EH (cell line): Measurements from ENCODE around the gene TMEM184A.

ENCODE experiments used
- DNase-seq: peaks from one replicate; pipeline ENCODE4 v3.0.0-alpha.2; 2015; ENCODE audit warnings: low read depth

TMEM184A gene

DNA sequence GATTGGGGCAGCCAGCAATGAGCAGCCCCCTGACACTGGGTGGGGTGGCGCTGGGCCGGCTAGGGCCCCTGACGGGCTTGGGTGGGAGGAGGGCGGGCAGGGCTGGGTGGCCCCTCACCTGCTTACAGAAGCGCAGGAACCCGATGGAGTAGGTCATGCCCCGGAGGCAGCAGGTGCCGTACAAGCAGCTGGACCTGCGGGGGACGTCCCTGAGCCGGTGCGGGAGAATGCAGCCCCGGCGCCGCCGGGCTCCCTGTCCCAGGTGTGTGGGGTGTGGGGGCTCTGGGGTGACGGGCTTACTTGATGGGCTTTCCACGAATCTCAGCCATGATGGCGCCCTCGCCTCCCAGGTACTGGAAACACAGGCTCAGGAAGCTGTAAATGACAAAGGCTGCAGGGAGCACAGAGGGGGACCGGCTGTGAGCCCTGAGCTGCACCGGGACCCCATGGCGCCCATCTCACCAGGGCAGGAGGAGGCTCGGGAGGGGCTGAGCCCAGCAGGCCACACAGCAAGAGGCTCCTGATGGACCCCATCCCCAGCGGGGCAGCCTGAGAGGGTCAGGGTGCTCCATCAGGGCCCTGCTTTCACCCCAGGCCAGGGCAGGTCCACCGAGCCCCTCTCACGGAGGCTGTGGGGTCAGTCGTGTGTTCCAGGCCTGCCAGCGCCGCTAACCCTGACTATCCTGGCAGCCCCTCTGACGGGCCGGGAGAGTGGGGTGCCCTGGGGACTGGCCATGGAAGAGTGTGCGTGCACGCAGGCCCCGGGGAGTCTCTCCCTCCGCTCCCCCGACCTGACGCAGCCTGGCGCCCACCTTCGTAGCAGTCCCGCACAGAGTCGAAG, 5.8 kb downstream of the TMEM184A start:
- DNase-seq = no peak

DNA sequence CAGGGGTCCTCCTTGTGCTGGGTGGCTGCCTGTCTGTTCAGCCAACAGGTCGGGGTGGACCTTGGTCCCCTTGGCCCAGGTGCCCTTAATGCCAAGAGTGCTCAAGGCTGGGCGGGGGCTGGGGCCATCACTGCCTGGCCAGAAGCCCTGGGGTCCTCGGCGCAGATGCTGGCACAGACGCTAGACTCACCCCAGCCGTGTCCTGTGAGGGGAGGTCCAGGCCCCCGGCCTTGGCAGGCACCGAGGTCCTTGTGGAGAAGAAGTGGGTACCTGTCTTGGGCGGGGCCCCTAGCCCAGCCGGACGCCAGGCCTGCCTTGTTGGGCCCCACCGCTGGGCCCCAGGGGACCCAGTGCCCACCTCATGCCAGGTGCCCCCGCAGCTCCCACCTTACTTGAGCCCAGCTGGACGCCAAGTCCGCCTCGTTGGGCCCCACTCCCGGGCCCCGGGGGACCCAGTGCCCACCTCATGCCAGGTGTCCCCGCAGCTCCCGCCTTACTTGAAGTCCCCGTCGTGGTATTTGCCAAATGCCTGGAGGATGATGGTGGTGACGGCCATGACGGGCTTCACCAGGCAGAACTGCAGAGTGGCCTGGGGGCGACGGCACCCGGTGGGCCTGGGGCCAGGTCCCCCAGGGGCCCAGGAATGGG, 6.5 kb downstream of the TMEM184A start:
- no peak for DNase-seq

DNA sequence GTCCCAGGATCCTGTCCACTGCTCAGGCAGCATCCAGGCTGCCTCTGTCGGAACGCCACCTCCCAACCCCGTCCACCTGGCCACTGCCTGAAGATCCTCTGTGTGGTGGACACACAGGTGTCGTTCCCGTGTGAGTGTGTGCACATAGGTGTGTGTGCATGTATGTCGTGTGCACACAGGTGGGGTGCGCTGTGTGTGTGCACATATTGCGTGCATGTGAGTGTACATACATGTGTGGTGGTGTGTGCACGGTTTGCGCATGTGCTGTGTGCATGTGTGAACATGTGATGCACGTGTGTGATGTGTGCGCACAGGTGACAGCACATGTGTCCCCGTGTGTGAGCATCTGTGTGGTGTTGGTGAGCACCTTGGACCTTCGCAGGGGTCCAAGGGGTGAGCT, 7.1 kb downstream of the TMEM184A start:
- DNase-seq = no peak

DNA sequence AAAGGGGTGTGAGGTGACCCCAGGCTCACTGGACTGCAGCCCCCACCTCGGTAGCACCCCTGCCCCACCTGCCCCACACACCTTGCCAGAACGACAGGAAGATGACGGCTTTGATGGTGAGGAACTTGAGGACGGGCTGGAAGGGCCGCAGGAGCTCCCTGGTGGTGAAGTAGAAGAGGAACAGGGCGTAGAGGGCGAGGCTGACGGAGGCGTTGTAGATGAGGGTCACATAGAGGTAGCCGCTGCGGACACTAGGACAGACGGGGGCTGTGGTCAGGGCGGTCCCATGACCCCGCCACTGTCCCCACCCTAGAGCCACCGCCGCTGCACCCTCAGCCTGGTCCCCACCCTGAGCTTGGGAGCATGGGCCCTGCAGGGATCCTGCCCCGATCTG, 7.6 kb downstream of the TMEM184A start:
- DNase-seq = no peak

DNA sequence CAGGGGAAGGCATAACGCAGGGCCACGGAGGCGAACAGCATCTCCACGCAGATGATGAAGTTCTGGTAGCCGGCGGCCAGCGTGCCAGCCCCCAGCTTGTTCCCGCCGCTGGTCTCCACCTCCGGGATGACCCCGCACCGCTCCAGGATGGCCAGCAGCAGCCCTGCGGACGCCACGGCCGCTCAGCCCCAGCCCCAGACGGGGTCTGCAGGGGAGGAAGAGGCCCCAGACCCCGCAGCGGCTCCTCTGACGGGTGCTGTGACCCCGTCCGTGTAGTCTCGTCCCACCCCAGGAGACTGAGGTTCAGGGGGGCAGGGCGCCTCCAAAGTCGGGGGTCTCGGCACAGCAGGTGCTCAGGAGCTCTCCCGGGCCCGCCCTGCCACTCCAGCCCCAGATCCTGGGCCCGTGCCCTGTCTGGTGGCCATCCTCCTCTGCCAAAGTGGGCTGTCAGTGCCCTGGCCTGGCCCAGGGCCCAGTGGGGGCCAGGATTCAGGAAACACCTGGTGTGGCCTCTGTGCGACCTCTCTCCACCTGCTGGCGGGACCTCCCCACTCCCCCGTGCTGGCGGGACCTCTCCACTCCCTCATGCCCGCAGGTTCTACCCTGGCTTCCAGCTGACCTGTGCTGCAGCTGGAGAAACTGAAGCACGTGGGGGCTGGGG, 8.1 kb downstream of the TMEM184A start:
- DNase-seq = no peak

DNA sequence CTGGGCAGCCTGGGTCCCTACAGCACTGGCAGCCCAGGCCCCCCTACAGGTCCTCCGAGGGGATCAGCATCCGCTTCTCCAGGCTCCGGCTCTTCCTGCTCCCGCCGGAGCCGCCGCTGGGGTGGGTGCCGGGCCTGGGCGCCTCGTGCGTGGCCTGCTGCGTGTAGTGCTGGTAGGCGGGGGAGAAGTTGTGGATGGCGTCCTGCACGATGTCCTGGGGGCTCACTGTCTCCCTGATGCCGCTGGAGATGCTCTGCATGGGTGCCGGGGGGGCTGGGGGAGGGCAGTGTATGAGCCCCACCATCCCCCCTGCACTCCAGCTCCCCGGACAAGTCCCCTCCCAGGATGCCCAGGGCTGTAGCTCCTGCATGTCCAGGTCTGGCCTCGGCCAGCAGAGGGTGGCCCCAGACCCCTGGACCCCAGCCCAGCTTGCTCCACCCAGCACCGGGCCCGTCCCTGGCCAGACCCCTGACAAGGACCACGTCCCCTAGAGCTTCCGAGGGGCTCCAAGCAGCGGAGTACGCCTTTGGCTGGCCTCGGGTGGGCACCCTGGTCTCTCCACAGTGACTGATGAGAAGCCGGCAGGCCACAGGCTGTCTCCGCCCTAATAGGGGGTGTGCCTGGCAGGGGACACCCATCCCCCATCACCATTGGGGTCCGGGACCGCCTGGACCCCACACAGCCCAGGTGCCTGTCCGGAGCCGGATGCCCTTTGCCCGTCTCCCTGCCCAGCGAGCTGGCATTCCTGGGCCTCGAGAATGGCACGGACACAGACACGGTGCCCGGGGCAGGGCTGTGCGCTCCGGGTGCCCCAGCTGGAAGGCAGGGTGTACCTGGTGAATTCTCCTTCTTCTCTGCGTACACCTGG, 8.9 kb downstream of the TMEM184A start:
- DNase-seq = no peak

DNA sequence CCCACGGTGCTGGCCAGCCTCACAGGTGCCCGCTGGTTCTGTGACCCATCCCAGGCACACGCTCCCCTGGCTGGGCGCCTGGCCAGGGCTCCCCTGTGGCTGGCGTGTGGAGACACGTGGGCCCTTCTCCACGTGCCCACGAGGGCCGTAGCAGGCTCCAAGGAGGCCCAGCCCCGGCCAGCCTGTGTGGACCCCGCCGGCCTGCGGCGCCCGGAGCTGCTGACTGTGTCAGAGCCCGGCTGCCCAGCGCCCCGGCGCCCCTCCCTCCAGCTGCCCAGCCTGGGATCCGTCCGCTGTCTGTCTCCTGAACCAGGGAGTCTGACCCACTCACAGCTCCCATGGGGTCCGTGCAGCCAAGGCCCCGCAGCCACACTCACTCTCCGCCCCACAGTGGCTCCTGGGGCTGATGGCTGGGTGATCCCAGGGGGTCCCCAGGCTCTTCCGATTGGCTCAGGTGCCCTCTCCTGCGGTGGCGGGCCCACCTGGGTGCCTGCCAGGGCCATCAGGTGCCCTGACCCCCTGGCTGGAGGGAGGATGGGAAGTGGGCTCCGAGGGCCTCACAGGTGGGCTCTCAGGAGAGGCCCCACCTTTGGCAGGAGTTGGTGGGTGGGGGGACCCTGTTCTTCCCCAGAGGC, 9.6 kb downstream of the TMEM184A start:
- no peak for DNase-seq

DNA sequence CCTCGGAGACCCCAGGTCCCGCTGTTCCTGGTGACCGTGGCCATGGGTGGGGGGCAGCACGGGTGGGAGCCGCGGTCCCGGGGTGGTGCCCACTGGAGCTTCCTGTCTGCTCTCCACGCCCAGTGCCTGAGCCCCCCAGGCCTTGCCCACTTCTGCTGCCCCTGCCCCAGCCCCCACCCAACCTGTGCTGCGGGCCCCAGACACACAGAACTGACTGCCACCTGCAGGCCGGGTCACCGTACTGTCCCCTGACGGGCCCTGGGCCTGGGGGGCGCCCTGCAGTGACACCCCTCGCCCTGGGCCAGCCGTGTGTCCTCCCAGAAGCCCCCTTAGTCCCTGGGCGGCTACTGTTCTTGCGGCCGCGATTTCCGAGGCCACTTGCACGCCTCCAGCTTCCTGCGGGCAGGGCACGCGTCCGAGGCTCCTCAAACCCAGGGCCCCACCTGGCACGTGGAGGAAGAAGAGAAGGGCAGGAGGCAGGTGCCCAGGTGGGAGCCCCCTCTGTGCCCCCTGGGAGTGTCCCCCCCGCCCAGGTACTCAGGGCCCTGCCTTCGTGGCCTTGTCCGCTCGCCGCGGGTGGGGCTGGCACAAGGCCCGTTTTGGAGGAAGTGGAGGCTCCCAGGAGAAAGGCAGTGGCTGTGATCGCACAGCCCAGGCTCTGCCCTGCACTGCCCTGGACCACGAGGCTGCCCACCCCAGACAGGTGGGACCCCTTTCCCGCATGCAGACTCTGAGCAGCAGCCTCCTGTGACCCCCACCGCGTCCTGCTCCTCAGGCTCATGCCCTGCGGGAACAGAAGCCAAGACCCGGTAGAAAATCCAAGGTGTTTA, 10.4 kb downstream of the TMEM184A start:
- DNase-seq = no peak

DNA sequence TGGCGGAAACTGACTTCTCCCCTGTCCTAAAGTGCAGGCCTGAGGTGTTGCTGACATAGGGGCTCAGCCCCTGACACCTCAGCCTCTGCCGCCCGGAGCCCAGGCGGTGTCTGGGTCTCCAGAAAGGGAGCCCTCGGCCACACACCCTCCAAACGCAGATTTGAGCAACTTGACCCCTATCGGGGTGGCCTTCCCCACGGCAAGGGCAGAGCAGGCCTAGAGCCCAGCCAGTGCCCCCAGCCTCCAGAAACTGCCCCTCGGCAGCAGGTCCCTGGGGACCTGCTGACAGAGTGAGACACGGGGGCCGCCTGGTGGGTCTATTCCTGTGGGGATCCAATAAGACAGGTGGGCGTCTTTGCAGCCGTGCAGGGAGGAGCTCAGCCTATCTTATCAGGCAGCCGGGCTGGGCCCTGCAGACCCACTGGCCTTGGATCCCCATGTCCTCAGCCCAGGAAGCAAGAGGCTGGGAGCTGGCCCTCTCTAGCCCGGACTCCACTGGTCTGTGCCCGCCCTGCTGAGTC, 11.0 kb downstream of the TMEM184A start:
- DNase-seq = no peak

DNA sequence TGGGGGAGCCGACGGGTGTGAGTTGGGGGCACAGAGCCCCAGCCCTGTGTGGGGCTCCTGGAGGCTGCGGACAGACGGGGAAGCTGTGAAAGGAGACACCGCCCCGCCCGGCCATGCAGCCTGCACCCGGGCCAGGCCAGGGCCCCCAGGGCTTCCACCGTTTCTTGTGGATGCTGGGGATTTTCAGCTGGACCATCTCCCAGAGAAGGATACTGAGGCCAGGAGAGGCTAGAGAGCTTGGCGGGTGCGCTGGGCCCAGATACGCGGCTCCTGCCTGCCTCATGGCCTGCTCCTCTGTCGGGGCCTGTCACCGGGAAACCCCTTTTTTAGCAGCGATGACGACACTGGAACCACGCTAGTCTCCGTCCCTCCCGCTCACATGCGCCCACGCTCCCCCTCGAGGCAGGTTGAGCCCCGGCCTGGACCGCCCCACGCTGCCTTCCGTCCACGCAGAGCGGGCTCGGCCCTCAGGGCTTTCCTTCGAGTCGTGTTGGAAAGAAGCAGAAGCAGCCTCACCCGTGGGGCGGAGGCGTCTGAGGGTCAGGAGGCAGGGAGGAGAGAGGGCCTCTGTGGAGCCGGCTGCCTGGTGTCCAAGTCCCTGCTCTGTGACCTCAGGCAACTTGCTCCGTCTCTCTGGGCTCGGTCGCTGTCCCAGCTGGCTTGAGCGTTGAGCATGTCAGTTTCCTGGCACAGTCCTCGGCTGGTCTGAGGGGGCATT, 11.7 kb downstream of the TMEM184A start:
- no peak for DNase-seq

DNA sequence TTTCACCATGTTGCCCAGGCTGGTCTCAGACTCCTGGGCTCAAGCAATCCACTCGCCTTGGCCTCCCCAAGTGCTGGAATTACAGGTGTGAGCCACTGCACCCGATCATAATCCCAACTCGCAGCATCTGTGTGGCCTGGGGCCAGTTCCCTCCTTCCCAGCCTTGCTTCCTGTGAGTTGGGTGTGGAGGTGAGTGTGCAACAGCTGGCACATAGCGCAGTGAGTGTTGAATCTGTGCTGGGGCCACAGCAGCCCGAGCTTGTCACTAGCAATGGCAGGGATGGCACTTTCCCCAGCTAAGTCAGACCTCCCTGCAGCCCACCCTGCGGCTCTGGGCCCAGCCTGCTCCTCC, 12.2 kb downstream of the TMEM184A start:
- no peak for DNase-seq

DNA sequence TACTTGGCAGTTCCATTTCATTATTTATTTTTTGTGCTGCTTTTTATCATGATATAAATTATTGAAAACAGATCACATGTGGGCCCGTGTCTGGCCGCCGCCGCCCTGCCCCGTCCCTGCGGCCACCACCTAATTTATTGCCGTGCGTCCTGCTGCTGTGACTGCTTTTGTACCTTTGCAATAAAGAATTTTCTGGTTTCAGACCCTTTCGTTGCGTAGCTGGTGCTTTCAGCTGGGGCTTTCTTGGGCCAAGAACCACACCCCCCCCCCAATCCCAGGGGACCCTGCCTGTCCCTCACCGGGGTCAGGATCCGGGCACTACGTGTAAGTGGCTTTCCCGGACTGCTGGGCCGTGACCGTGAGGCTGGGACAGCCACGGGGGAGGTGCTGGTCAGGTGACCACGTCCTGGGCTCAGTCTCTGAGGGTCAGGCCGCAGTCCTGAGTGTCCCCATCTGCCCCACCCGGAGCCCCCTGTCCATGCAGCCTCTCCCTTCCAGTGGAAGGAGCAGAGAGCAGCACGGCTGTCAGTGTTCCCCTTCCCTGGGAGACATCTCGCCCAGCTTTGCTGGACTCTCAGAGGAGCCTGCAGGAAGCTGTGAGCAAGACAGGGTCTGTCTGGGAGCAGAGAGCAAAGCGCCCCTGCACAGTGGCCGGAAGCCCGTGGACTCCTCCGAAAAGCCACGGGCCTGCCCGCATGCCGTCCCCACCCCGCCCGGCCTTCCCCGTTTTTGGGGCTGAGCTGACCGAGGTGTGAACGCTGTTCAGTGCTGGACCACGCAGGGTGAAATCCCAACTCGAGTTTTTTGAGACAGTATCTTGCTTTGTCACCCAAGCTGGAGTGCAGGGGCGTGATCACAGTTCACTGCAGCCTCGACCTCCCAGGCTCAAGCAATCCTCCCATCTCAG, 12.9 kb downstream of the TMEM184A start:
- no peak for DNase-seq

DNA sequence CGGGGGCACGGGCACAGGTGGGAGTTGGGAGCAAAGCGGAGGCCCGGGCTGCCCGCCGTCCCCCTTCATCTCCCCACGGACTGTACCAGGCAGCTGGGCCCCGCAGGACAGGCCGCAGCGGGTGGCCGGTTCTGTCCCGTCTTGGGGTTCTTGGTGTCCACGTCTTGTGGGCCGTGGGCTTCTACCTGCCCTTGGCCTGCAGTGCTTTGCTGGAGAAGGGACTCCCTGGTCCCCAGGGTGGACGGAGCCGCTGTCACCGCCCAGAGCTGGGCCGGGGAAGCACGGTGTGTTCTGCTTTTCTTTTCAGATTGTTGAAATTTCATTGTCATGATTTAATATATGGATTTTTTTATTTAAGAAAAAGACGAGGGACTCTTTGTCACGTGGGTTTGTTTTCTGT, 13.7 kb downstream of the TMEM184A start:
- DNase-seq = no peak

DNA sequence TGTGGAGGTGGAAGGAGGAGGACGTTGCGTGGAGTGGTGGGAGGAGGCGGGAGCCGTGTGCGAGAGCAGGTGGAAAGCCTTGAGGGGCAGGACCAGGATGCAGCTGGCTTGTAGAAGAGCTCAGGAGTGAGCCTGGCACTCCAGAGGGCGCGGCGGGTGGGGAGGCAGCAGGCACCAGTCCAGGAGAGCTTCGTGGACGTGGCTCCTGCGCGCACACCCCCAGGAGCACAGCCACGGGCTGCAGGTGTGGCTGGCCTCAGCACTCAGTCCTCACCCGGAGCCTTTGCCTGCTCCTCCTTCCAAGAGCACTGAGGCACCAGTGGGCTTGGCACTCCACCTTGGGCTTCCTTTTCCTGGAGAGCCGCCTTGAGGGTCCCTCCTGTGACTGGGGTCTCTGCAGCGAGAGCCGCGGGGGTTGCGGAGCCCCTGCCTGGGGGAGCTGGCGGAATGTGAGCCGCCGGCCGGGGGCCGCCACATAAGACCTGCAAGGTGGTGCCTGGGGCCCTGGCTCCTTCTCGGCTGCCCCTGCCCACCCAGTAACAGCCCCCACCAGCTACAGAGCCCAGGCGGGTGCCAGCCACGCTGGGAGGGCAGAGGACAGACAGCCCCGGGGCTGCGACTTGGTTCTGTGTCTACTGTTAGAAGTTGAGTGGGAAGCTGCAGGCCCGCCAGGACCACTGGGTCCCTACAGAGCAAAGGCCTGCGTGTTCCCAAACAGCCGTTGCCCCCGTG, 14.4 kb downstream of the TMEM184A start:
- no peak for DNase-seq

DNA sequence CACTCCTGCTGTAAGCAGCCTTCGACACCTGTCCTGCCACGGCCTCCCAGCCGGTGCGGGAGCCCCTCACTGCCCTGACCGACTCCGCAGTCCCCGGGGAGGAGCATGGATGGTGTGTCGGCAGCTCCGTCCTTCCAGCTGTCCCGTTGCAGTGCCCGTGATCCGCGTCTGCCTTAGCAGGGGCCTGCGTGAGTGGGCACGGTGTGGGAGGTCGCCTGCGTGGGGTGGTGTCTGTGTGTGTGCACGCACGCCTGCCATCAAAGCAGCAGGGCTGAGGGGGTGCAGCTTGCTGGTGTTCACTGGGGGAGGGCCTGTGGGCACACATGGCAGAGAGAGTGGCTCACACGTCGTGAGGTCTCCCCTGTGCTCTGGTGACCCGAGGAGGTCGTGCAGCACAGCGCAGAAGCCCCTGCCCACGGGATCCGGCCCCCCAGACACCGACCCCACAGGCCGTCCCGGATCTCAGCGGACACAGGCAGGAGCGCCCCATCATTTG, 15.2 kb downstream of the TMEM184A start:
- no peak for DNase-seq

DNA sequence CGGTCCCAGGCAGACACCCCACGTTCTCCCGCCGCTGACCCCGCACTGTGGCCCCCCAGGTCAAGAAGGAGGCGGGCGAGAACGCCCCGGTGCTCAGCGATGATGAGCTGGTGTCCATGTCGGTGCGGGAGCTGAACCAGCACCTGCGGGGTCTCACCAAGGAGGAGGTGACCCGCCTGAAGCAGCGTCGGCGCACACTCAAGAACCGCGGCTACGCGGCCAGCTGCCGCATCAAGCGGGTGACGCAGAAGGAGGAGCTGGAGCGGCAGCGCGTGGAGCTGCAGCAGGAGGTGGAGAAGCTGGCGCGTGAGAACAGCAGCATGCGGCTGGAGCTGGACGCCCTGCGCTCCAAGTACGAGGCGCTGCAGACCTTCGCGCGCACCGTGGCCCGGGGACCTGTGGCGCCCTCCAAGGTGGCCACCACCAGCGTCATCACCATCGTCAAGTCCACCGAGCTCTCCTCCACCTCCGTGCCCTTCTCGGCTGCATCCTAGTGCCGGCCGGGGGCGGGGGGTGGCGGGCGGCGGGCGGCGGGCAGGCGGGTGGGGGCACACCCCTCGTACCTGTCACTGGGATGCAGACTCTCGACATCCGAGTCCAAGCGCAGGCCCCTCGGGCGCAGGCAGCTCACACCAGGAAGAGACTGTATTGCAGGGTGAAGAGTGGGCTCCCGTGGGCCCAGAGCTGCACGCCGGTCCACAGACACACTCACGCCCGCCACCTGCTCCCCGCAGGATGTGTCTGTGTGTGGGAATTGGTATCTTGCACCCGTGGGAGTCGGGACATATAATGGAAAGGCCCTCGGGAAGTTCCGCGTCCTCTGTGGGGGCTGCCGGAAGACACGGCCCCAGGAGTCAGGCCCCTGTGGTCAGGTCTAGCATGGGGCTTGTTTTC, 15.9 kb downstream of the TMEM184A start:
- no peak for DNase-seq
